ENCODE measurements around the gene OOSP2. TPM values are rescaled to one million over a fixed set of nuclear protein-coding genes. Genes with fewer than 3 reads are reported as not detected.

OOSP2 gene
- total and polyA plus RNA-seq, 2 of the 13 experiments (the other 11 are each of a cell fraction or from before 2014, with no cell fraction given): not detected

- TF ChIP-seq EZH2 (conservative IDR thresholded peaks at IDR 0.05; ENCODE audit: low read depth, low read length) (no peak), SMARCE1 (IDR thresholded peaks at IDR 0.05; ENCODE audit: borderline replicate concordance) (no peak), SMARCC2 (IDR thresholded peaks at IDR 0.05) (no peak), ZC3H4 (CRISPR knock-in tag; IDR thresholded peaks at IDR 0.05; ENCODE audit: borderline replicate concordance) (no peak)
These were observed 23.9 kb downstream of the OOSP2 start (continued) for GRCh38 chr11:60064111-60064510.

GRCh38 chr11:60065801-60066200, 25.6 kb downstream of the OOSP2 start:
- Histone ChIP-seq H3K9me3 (ENCODE audit: low read length) (no peaks in the 10 kb centered on the region), H3K79me2 (ENCODE audit: insufficient read depth, low read length) (no peaks in the 10 kb centered on the region), H3K4me2 (ENCODE audit: low read depth, low read length) (no peak overlapping the region), H3K4me3 (replicated peaks in 1 of 3; ENCODE audit: insufficient read depth in 1 of 3, low read depth in 2 of 3, low read length in 3 of 3) (no peak overlapping the region), H3K4me1 (ENCODE audit: insufficient read depth, low read length) (no peaks in the 10 kb centered on the region), H3K36me3 (replicated peaks in 1 of 2; ENCODE audit: control insufficient read depth in 1 of 2, insufficient read depth in 2 of 2, low read length in 2 of 2) (no peaks in the 10 kb centered on the region), H2AFZ (ENCODE audit: low read length) (no peak overlapping the region), H3K27me3 (ENCODE audit: control insufficient read depth in 1 of 2, insufficient read depth in 2 of 2, low read length in 2 of 2) (no peaks in the 10 kb centered on the region; a peak in 1 of 5 replicates), H4K20me1 (ENCODE audit: insufficient read depth, low read length) (no peaks in the 10 kb centered on the region), H3K9ac (ENCODE audit: insufficient read depth, low read depth, low read length) (no peak overlapping the region), H3K27ac (ENCODE audit: extremely low read length, insufficient read depth, low read length) (no peak overlapping the region)
- DNase-seq (ENCODE audit: low spot score): no peak
- ChIA-PET POLR2A (no interaction called here), CTCF (ENCODE audit: low intra/inter-chr PET ratio, low total read pairs) (no interaction called here)
- no peak for FAIRE-seq
- 9% methylated on average over 1 of the region's 1 CpG for WGBS (ENCODE audit: low lambda C conversion rate)
- BruUV-seq (replicated peaks): no TSS peak
- in situ Hi-C loops (cut with HindIII; ENCODE audit: extremely low pct_ligation_motif_present, low pct_unique_long_range_greater_than_20kb): no loop called here
- no peak for ATAC-seq
- intact Hi-C loops (cut with micrococcal nuclease; ENCODE audit: unreplicated experiment): no loop called here
- TF ChIP-seq MYC (CRISPR knock-in tag; IDR thresholded peaks at IDR 0.05; ENCODE audit: borderline replicate concordance) (no peak), IRF1 (CRISPR knock-in tag; IDR thresholded peaks at IDR 0.05; ENCODE audit: low read depth) (no peak), CTCF (CRISPR knock-in tag; IDR thresholded peaks at IDR 0.05) (no peak), LCORL (IDR thresholded peaks at IDR 0.05) (no peak), LCORL (CRISPR knock-in tag; IDR thresholded peaks at IDR 0.05) (no peak), KDM5A (IDR thresholded peaks at IDR 0.05; ENCODE audit: borderline replicate concordance, low read length) (no peak), ATF4 (CRISPR knock-in tag; IDR thresholded peaks at IDR 0.05) (no peak), KIAA2018 (CRISPR knock-in tag; IDR thresholded peaks at IDR 0.05; ENCODE audit: borderline replicate concordance) (no peak)

All from HepG2 (cell line).